HEK293 (cell line): Measurements from ENCODE around the gene ARHGAP10.

Source experiments
- GFI1B ChIP-seq: fragments of 450-650 bp; formaldehyde crosslinking; IDR thresholded peaks from 2 replicates; pipeline ENCODE4 v1.5.1; 2016; ENCODE audit warnings: missing biosample characterization, missing genetic modification characterization
- KLF8 ChIP-seq: fragments of 450-650 bp; formaldehyde crosslinking; IDR thresholded peaks from 2 replicates; pipeline ENCODE4 v1.5.1; 2016; ENCODE audit warnings: missing biosample characterization, missing genetic modification characterization
- RBAK ChIP-seq: fragments of 450-650 bp; formaldehyde crosslinking; IDR thresholded peaks from 2 replicates; pipeline ENCODE4 v1.5.1; 2016; ENCODE audit warnings: missing biosample characterization, missing genetic modification characterization
- REPIN1 ChIP-seq: fragments of 450-650 bp; formaldehyde crosslinking; IDR thresholded peaks from 2 replicates; pipeline ENCODE4 v1.5.1; 2017; ENCODE audit warnings: missing biosample characterization, missing genetic modification characterization, low read depth
- SP2 ChIP-seq: fragments of 450-650 bp; formaldehyde crosslinking; IDR thresholded peaks from 2 replicates; pipeline ENCODE4 v1.5.1; 2016; ENCODE audit warnings: missing biosample characterization, missing genetic modification characterization
- SP3 ChIP-seq: fragments of 450-650 bp; formaldehyde crosslinking; IDR thresholded peaks from 2 replicates; pipeline ENCODE4 v1.5.1; 2016; ENCODE audit warnings: missing biosample characterization, missing genetic modification characterization
- ZBTB48 ChIP-seq: fragments of 450-650 bp; formaldehyde crosslinking; IDR thresholded peaks from 2 replicates; pipeline ENCODE4 v1.5.1; 2016; ENCODE audit warnings: missing biosample characterization, missing genetic modification characterization
- ZBTB7A ChIP-seq: fragments of 450-650 bp; formaldehyde crosslinking; IDR thresholded peaks from 2 replicates; pipeline ENCODE4 v1.5.1; 2016; ENCODE audit warnings: low read depth, missing biosample characterization, missing genetic modification characterization
- ZNF174 ChIP-seq: fragments of 450-650 bp; formaldehyde crosslinking; IDR thresholded peaks from 2 replicates; pipeline ENCODE4 v1.5.0; 2017; ENCODE audit warnings: missing biosample characterization, mild to moderate bottlenecking, missing genetic modification characterization
- ZNF366 ChIP-seq: fragments of 450-650 bp; formaldehyde crosslinking; conservative IDR thresholded peaks from 2 replicates; pipeline ENCODE4 v1.5.1; 2016; ENCODE audit warnings: missing biosample characterization, missing genetic modification characterization
- ZNF433 ChIP-seq: fragments of 450-650 bp; formaldehyde crosslinking; IDR thresholded peaks from 2 replicates; pipeline ENCODE4 v1.5.1; 2016; ENCODE audit warnings: missing biosample characterization, missing genetic modification characterization, low read depth
- ZNF473 ChIP-seq: fragments of 450-650 bp; formaldehyde crosslinking; IDR thresholded peaks from 2 replicates; pipeline ENCODE4 v1.5.1; 2017; ENCODE audit warnings: missing biosample characterization, missing genetic modification characterization
- ZNF561 ChIP-seq: fragments of 450-650 bp; IDR thresholded peaks from 2 replicates; pipeline ENCODE4 v1.5.1; 2018; ENCODE audit warnings: missing biosample characterization, missing genetic modification characterization, borderline replicate concordance
- ZNF621 ChIP-seq: fragments of 450-650 bp; formaldehyde crosslinking; IDR thresholded peaks from 2 replicates; pipeline ENCODE4 v1.5.1; 2017; ENCODE audit warnings: missing biosample characterization, missing genetic modification characterization
- ZNF629 ChIP-seq: fragments of 450-650 bp; formaldehyde crosslinking; IDR thresholded peaks from 2 replicates; pipeline ENCODE4 v1.5.1; 2017; ENCODE audit warnings: missing biosample characterization, missing genetic modification characterization
- ZNF660 ChIP-seq: fragments of 450-650 bp; IDR thresholded peaks from 2 replicates; pipeline ENCODE4 v1.5.1; 2018; ENCODE audit warnings: missing biosample characterization, mild to moderate bottlenecking, missing genetic modification characterization
- ZNF777 ChIP-seq: fragments of 450-650 bp; formaldehyde crosslinking; IDR thresholded peaks from 2 replicates; pipeline ENCODE4 v1.5.1; 2017; ENCODE audit warnings: missing biosample characterization, missing genetic modification characterization, borderline replicate concordance
- ZNF785 ChIP-seq: fragments of 450-650 bp; formaldehyde crosslinking; IDR thresholded peaks from 2 replicates; pipeline ENCODE4 v1.5.1; 2016; ENCODE audit warnings: missing biosample characterization, missing genetic modification characterization
- ZSCAN23 ChIP-seq: fragments of 450-650 bp; formaldehyde crosslinking; IDR thresholded peaks from 2 replicates; pipeline ENCODE4 v1.5.1; 2016; ENCODE audit warnings: missing biosample characterization, missing genetic modification characterization
- TF ChIP-seq, protein P1 (sequence below): fragments of 450-650 bp; formaldehyde crosslinking; IDR thresholded peaks from 2 replicates; pipeline ENCODE4 v1.5.1; 2016; ENCODE audit warnings: missing biosample characterization, missing genetic modification characterization
- TF ChIP-seq, protein P2 (sequence below): fragments of 450-650 bp; formaldehyde crosslinking; IDR thresholded peaks from 2 replicates; pipeline ENCODE4 v1.5.1; 2016; ENCODE audit warnings: missing biosample characterization, missing genetic modification characterization, borderline replicate concordance
- TF ChIP-seq, protein P3 (sequence below): fragments of 450-650 bp; IDR thresholded peaks from 2 replicates; pipeline ENCODE4 v1.5.1; 2018; ENCODE audit warnings: missing biosample characterization, missing genetic modification characterization
- TF ChIP-seq, protein P4 (sequence below): fragments of 450-650 bp; formaldehyde crosslinking; IDR thresholded peaks from 2 replicates; pipeline ENCODE4 v1.5.1; 2017; ENCODE audit warnings: missing biosample characterization, missing genetic modification characterization
- TF ChIP-seq, protein P5 (sequence below): fragments of 450-650 bp; formaldehyde crosslinking; IDR thresholded peaks from 2 replicates; pipeline ENCODE4 v1.5.1; 2016; ENCODE audit warnings: missing biosample characterization, missing genetic modification characterization, low read depth

Gene ARHGAP10

DNA sequence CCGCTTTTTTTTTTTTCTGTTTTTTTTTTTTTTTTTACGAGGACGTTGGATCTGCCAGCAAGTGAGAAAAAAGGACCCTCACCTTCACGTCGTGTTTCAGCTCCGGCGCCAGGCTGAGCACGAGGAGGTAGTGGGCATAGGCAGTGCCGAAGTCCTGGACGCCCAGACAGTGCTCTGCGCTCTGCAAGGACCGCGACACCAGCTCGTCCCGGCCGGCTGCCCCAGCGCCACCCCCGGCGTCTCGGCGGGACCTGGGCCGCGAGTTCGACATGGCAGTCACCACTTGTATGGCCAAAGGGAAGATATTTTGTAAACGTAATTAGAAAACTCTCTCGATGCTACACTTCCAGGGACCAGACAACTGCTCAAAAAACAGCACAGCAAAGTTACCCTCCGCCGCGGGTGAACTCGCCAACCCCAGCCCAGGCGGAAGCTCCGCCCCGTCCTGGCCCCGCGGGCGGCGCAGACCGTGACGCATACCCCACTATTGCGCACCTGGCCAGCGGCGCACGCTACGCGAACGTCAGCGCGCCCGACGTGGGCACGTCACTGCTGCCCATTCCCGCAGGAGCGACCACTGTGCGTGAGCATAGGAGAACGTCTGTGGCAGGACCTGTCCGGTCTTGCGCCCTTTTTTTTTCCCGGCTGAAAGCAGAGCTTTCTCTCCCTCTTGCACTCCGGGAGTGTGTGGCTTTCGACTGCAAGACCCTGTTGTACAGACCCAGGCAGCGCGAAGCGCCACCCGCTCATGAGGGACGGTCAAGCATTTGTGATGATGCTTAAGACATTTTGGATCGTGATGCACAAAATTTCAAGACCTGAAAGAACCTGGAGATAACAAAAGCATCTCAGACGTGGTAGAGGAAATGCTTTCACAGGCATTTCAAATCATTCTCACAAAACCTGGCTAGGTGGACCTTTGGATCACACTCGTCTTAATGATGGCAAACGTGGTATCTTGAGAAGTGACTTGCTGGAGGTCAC lies 47.9 kb upstream of the ARHGAP10 start, which contains the start of gene PRMT9 (continued):
- TF ChIP-seq ZNF660 (tag by site-specific recombination) (0 out of 2 replicates have a peak, but pooled peaks have one; percentile 22), REPIN1 (tag by site-specific recombination) (no peak), KLF8 (peak; percentile 24; the same call in 1 of the 2 replicates), RBAK (tag by site-specific recombination) (no peak), GFI1B (tag by site-specific recombination) (no peak), ZNF366 (tag by site-specific recombination) (no peak), ZNF629 (tag by site-specific recombination) (peak; percentile 97), ZNF174 (tag by site-specific recombination) (no peak), ZNF785 (tag by site-specific recombination) (no peak), SP2 (tag by site-specific recombination) (peak; percentile 56), SP3 (tag by site-specific recombination) (peak; percentile 65), ZBTB48 (tag by site-specific recombination) (peak; percentile 43; the same call in 1 of the 2 replicates), ZSCAN23 (tag by site-specific recombination) (no peak), ZNF561 (tag by site-specific recombination) (no peak), ZNF473 (tag by site-specific recombination) (no peak), ZBTB7A (tag by site-specific recombination) (no peak), ZNF621 (tag by site-specific recombination) (no peak), ZNF433 (tag by site-specific recombination) (no peak), ZNF777 (tag by site-specific recombination) (no peak)
- TF ChIP-seq, protein P1, sequence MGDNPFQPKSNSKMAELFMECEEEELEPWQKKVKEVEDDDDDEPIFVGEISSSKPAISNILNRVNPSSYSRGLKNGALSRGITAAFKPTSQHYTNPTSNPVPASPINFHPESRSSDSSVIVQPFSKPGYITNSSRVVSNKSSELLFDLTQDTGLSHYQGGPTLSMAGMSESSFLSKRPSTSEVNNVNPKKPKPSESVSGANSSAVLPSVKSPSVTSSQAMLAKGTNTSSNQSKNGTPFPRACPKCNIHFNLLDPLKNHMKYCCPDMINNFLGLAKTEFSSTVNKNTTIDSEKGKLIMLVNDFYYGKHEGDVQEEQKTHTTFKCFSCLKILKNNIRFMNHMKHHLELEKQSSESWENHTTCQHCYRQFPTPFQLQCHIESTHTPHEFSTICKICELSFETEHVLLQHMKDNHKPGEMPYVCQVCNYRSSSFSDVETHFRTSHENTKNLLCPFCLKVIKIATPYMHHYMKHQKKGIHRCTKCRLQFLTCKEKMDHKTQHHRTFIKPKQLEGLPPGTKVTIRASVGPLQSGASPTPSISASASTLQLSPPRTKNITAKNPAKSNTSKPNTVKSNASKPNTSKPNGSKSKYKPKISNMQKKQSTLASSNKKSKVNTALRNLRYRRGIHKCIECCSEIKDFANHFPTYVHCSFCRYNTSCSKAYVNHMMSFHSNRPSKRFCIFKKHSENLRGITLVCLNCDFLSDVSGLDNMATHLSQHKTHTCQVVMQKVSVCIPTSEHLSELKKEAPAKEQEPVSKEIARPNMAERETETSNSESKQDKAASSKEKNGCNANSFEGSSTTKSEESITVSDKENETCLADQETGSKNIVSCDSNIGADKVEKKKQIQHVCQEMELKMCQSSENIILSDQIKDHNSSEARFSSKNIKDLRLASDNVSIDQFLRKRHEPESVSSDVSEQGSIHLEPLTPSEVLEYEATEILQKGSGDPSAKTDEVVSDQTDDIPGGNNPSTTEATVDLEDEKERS (tag by site-specific recombination), result no peak
- TF ChIP-seq, protein P2, sequence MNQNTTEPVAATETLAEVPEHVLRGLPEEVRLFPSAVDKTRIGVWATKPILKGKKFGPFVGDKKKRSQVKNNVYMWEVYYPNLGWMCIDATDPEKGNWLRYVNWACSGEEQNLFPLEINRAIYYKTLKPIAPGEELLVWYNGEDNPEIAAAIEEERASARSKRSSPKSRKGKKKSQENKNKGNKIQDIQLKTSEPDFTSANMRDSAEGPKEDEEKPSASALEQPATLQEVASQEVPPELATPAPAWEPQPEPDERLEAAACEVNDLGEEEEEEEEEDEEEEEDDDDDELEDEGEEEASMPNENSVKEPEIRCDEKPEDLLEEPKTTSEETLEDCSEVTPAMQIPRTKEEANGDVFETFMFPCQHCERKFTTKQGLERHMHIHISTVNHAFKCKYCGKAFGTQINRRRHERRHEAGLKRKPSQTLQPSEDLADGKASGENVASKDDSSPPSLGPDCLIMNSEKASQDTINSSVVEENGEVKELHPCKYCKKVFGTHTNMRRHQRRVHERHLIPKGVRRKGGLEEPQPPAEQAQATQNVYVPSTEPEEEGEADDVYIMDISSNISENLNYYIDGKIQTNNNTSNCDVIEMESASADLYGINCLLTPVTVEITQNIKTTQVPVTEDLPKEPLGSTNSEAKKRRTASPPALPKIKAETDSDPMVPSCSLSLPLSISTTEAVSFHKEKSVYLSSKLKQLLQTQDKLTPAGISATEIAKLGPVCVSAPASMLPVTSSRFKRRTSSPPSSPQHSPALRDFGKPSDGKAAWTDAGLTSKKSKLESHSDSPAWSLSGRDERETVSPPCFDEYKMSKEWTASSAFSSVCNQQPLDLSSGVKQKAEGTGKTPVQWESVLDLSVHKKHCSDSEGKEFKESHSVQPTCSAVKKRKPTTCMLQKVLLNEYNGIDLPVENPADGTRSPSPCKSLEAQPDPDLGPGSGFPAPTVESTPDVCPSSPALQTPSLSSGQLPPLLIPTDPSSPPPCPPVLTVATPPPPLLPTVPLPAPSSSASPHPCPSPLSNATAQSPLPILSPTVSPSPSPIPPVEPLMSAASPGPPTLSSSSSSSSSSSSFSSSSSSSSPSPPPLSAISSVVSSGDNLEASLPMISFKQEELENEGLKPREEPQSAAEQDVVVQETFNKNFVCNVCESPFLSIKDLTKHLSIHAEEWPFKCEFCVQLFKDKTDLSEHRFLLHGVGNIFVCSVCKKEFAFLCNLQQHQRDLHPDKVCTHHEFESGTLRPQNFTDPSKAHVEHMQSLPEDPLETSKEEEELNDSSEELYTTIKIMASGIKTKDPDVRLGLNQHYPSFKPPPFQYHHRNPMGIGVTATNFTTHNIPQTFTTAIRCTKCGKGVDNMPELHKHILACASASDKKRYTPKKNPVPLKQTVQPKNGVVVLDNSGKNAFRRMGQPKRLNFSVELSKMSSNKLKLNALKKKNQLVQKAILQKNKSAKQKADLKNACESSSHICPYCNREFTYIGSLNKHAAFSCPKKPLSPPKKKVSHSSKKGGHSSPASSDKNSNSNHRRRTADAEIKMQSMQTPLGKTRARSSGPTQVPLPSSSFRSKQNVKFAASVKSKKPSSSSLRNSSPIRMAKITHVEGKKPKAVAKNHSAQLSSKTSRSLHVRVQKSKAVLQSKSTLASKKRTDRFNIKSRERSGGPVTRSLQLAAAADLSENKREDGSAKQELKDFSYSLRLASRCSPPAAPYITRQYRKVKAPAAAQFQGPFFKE (tag by site-specific recombination), result no peak
- TF ChIP-seq, protein P3, sequence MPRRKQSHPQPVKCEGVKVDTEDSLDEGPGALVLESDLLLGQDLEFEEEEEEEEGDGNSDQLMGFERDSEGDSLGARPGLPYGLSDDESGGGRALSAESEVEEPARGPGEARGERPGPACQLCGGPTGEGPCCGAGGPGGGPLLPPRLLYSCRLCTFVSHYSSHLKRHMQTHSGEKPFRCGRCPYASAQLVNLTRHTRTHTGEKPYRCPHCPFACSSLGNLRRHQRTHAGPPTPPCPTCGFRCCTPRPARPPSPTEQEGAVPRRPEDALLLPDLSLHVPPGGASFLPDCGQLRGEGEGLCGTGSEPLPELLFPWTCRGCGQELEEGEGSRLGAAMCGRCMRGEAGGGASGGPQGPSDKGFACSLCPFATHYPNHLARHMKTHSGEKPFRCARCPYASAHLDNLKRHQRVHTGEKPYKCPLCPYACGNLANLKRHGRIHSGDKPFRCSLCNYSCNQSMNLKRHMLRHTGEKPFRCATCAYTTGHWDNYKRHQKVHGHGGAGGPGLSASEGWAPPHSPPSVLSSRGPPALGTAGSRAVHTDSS (tag by site-specific recombination), result no peak
- TF ChIP-seq, protein P4, sequence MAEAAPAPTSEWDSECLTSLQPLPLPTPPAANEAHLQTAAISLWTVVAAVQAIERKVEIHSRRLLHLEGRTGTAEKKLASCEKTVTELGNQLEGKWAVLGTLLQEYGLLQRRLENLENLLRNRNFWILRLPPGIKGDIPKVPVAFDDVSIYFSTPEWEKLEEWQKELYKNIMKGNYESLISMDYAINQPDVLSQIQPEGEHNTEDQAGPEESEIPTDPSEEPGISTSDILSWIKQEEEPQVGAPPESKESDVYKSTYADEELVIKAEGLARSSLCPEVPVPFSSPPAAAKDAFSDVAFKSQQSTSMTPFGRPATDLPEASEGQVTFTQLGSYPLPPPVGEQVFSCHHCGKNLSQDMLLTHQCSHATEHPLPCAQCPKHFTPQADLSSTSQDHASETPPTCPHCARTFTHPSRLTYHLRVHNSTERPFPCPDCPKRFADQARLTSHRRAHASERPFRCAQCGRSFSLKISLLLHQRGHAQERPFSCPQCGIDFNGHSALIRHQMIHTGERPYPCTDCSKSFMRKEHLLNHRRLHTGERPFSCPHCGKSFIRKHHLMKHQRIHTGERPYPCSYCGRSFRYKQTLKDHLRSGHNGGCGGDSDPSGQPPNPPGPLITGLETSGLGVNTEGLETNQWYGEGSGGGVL (tag by site-specific recombination), result no peak
- TF ChIP-seq, protein P5, sequence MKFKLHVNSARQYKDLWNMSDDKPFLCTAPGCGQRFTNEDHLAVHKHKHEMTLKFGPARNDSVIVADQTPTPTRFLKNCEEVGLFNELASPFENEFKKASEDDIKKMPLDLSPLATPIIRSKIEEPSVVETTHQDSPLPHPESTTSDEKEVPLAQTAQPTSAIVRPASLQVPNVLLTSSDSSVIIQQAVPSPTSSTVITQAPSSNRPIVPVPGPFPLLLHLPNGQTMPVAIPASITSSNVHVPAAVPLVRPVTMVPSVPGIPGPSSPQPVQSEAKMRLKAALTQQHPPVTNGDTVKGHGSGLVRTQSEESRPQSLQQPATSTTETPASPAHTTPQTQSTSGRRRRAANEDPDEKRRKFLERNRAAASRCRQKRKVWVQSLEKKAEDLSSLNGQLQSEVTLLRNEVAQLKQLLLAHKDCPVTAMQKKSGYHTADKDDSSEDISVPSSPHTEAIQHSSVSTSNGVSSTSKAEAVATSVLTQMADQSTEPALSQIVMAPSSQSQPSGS (tag by site-specific recombination), result no peak
